ENCODE results near the gene DCST2. TPM values are rescaled to one million over a fixed set of nuclear protein-coding genes. Genes with fewer than 3 reads are reported as not detected.

Gene DCST2
- total and polyA plus RNA-seq, 9 donors = 0.17 to 1.4 (median 1.1) TPM; not detected in 1

- Histone ChIP-seq H3K4me3 (no peak overlapping the region), H3K36me3 (no peaks in the 10 kb centered on the region), H3K4me1 (ENCODE audit: insufficient read depth) (peaks cover 17% of the 10 kb centered on the region), H3K27me3 (no peaks in the 10 kb centered on the region), H3K27ac (no peak overlapping the region), H3K9me3 (no peaks in the 10 kb centered on the region)
- intact Hi-C loops (cut with DNase I) = no loop called here
- no peak for TF ChIP-seq POLR2A (IDR thresholded peaks at IDR 0.05)
- WGBS, 3 donors = 69 to 75% (median 71%) methylated on average over 2 of the region's 2 CpGs
- no peak for DNase-seq
Measured at GRCh38 chr1:155006601-155007101, 26.9 kb downstream of the DCST2 start.

GRCh38 chr1:155005076-155006011 lies 28.2 kb downstream of the DCST2 start:
- Histone ChIP-seq H3K36me3 (no peaks in the 10 kb centered on the region), H3K9me3 (no peaks in the 10 kb centered on the region), H3K4me1 (ENCODE audit: insufficient read depth) (peaks cover 11% of the 10 kb centered on the region), H3K27ac (peak overlapping the region; percentile 21 to 90), H3K27me3 (no peaks in the 10 kb centered on the region), H3K4me3 (no peak overlapping the region)
- TF ChIP-seq EP300 (IDR thresholded peaks at IDR 0.05) = no peak
- no peak for TF ChIP-seq POLR2A (IDR thresholded peaks at IDR 0.05)
- TF ChIP-seq CTCF (IDR thresholded peaks at IDR 0.05) = no peak
- WGBS, 3 donors = 60 to 69% (median 66%) methylated on average over 17 of the region's 17 CpGs
- intact Hi-C loops (cut with DNase I) = no loop called here
- peak in 2 of 5 donors; percentile 58 to 62 for DNase-seq

GRCh38 chr1:155004352-155005075 lies 29.1 kb downstream of the DCST2 start:
- intact Hi-C loops (cut with DNase I) = loop anchor here in 2 of 4 donors (5.0 kb wide), 2 partner anchors 42 to 47 kb away; partner anchors contain the start of genes PBXIP1 (in 1 of the 2) and PYGO2 (in 1 of the 2)
- TF ChIP-seq POLR2A (IDR thresholded peaks at IDR 0.05) (peak; percentile 5), EP300 (IDR thresholded peaks at IDR 0.05) (no peak)

GRCh38 chr1:155003766-155004351 lies 29.7 kb downstream of the DCST2 start:
- Histone ChIP-seq H3K27me3 (no peaks in the 10 kb centered on the region), H3K9me3 (no peaks in the 10 kb centered on the region), H3K36me3 (no peaks in the 10 kb centered on the region), H3K4me3 (peak overlapping the region; percentile 82), H3K27ac (peak overlapping the region; percentile 90 to 96), H3K4me1 (ENCODE audit: insufficient read depth) (peaks cover 11% of the 10 kb centered on the region)
- intact Hi-C loops (cut with DNase I) = loop anchor here in 2 of 4 donors (5.0 kb wide), 2 partner anchors 42 to 47 kb away; partner anchors contain the start of genes PBXIP1 (in 1 of the 2) and PYGO2 (in 1 of the 2)
- TF ChIP-seq CTCF (IDR thresholded peaks at IDR 0.05) (no peak), POLR2A (IDR thresholded peaks at IDR 0.05) (peak; percentile 2), EP300 (IDR thresholded peaks at IDR 0.05) (no peak)
- peak; percentile 76 to 81 (median 79) for DNase-seq
- 0 to 3% (median 2%) methylated on average over 29 to 34 of the region's 34 CpGs for WGBS, 3 donors

More at GRCh38 chr1:155004352-155005075, 29.1 kb downstream of the DCST2 start:
- H3K4me3 ChIP-seq = peak overlapping the region; percentile 82
- H3K36me3 ChIP-seq = no peaks in the 10 kb centered on the region
- H3K27ac ChIP-seq = peak overlapping the region; percentile 90 to 96
- H3K4me1 ChIP-seq (ENCODE audit: insufficient read depth) = peaks cover 11% of the 10 kb centered on the region
- peak in 2 of 5 donors; percentile 42 to 48 for DNase-seq
- H3K9me3 ChIP-seq = no peaks in the 10 kb centered on the region
- 32 to 46% (median 35%) methylated on average over 5 of the region's 5 CpGs for WGBS, 3 donors
- H3K27me3 ChIP-seq = no peaks in the 10 kb centered on the region
